CD14-positive monocyte (primary cell): ENCODE measurements around the gene SKOR1. TPM values are rescaled to one million over a fixed set of nuclear protein-coding genes. Genes with fewer than 3 reads are reported as not detected.
A peak's percentile ranks its signal among the peaks of the same experiment; 100 is the strongest.

Experiments
- DNase-seq, 3 donors: peaks; one replicate each; pipeline ENCODE4 v3.0.0-alpha.2; 2011 to 2022
- H2AFZ ChIP-seq: 2 replicates; pipeline ENCODE4 v1.6.0; 2012; ENCODE audit warnings: mild to moderate bottlenecking, low read depth, low read length, inconsistent platforms; ENCODE audit not compliant: insufficient read depth, poor library complexity, severe bottlenecking
- H3K27ac ChIP-seq, 2 donors: 1 replicate in 1 of 2; 2 replicates in 1 of 2; pipeline ENCODE4 v1.5.1; 2012 to 2013; ENCODE audit warnings: low read length in 2 of 2, control low read depth in 1 of 2, inconsistent platforms in 1 of 2, low read depth in 1 of 2, mild to moderate bottlenecking in 1 of 2
- H3K27me3 ChIP-seq, 2 donors: one replicate each; pipeline versions ENCODE4 v1.6.0 to v1.6.1; 2011 to 2013; ENCODE audit warnings: low read length in 2 of 2; ENCODE audit not compliant: control insufficient read depth in 2 of 2, insufficient read depth in 2 of 2
- H3K36me3 ChIP-seq, 2 donors: replicated peaks in 1 of 2; 1 replicate in 1 of 2; 2 replicates in 1 of 2; pipeline versions ENCODE4 v1.5.1 to v1.6.1; 2012 to 2013; ENCODE audit warnings: low read length in 2 of 2, control low read depth in 1 of 2, inconsistent platforms in 1 of 2, mild to moderate bottlenecking in 1 of 2; ENCODE audit not compliant: insufficient read depth in 2 of 2, control insufficient read depth in 1 of 2
- H3K4me1 ChIP-seq, 2 donors: 1 replicate in 1 of 2; 2 replicates in 1 of 2; pipeline versions ENCODE4 v1.5.1 to v1.6.1; 2012 to 2013; ENCODE audit warnings: low read length in 2 of 2, control low read depth in 1 of 2, inconsistent platforms in 1 of 2, mild to moderate bottlenecking in 1 of 2, moderate library complexity in 1 of 2; ENCODE audit not compliant: insufficient read depth in 2 of 2, control insufficient read depth in 1 of 2
- H3K4me2 ChIP-seq: replicated peaks from 2 replicates; pipeline ENCODE3; 2012; ENCODE audit warnings: low read length, moderate library complexity, mild to moderate bottlenecking; ENCODE audit not compliant: poor library complexity, severe bottlenecking; ENCODE audit errors: extremely low read depth
- H3K4me3 ChIP-seq, 3 experiments: fragments of 200-600 bp in 1 of 3; sonication (generic) in 1 of 3; replicated peaks in 1 of 3; 1 replicate in 2 of 3; 2 replicates in 1 of 3; pipeline ENCODE4 v1.5.1; 2011 to 2013; ENCODE audit warnings: low read length in 3 of 3, mild to moderate bottlenecking in 3 of 3, control low read depth in 2 of 3, low read depth in 2 of 3, inconsistent platforms in 1 of 3, moderate library complexity in 1 of 3
- H3K79me2 ChIP-seq: 2 replicates; pipeline ENCODE4 v1.6.0; 2012; ENCODE audit warnings: mild to moderate bottlenecking, control low read depth, inconsistent platforms, low read length, moderate library complexity; ENCODE audit not compliant: insufficient read depth
- H3K9ac ChIP-seq: 2 replicates; pipeline ENCODE4 v1.6.0; 2017; ENCODE audit warnings: low read length, mild to moderate bottlenecking; ENCODE audit not compliant: insufficient read depth, poor library complexity, severe bottlenecking
- H3K9me3 ChIP-seq, 2 donors: replicated peaks in 1 of 2; 1 replicate in 1 of 2; 2 replicates in 1 of 2; pipeline versions ENCODE4 v1.5.1 to v1.6.1; 2012 to 2013; ENCODE audit warnings: low read length in 2 of 2, control low read depth in 1 of 2; ENCODE audit not compliant: control insufficient read depth in 1 of 2, insufficient read depth in 1 of 2
- H4K20me1 ChIP-seq: 2 replicates; pipeline ENCODE4 v1.6.0; 2012; ENCODE audit warnings: mild to moderate bottlenecking, low read length, control low read depth, moderate library complexity; ENCODE audit not compliant: insufficient read depth
- H3K27ac Mint-ChIP-seq, 7 donors: one replicate each; pipeline ENCODE4 v1.8.0; 2020; ENCODE audit warnings: mild to moderate bottlenecking in 7 of 7, mixed read lengths in 7 of 7, moderate library complexity in 6 of 7, inconsistent platforms in 2 of 7
- H3K27me3 Mint-ChIP-seq, 3 donors: one replicate each; pipeline ENCODE4 v1.8.0; 2021 to 2022; ENCODE audit warnings: low read depth in 3 of 3, mild to moderate bottlenecking in 3 of 3, mixed read lengths in 3 of 3, moderate library complexity in 3 of 3, inconsistent platforms in 1 of 3
- H3K36me3 Mint-ChIP-seq, 2 donors: one replicate each; pipeline ENCODE4 v1.8.0; 2020; ENCODE audit warnings: mixed read lengths in 2 of 2, inconsistent platforms in 1 of 2, mild to moderate bottlenecking in 1 of 2
- H3K4me1 Mint-ChIP-seq: one replicate; pipeline ENCODE4 v1.8.0; 2020; ENCODE audit warnings: mild to moderate bottlenecking, mixed read lengths
- H3K4me3 Mint-ChIP-seq, 2 donors: one replicate each; pipeline ENCODE4 v1.8.0; 2020; ENCODE audit warnings: mild to moderate bottlenecking in 2 of 2, mixed read lengths in 2 of 2, moderate library complexity in 1 of 2
- H3K9me3 Mint-ChIP-seq, 7 donors: one replicate each; pipeline ENCODE4 v1.8.0; 2020 to 2022; ENCODE audit warnings: mixed read lengths in 7 of 7, mild to moderate bottlenecking in 6 of 7, moderate library complexity in 6 of 7, inconsistent platforms in 2 of 7
- CTCF ChIP-seq: fragments of 200-600 bp; IDR thresholded peaks from one replicate; pipeline ENCODE4 v1.8.0; 2022; ENCODE audit warnings: antibody characterized with exemption, mild to moderate bottlenecking
- WGBS: methylation state at CpG from one replicate; pipeline ENCODE4 v1.1.5; 2013; ENCODE audit warnings: missing lambda C conversion rate; ENCODE audit not compliant: insufficient coverage; 5-methylcytosine and 5-hydroxymethylcytosine counted together
- intact Hi-C, 2 donors: fragments of 100-400 bp; cut with micrococcal nuclease; formaldehyde crosslinking; loops; one replicate each; pipeline versions ENCODE4 v1.15.0 to v1.15.1; 2023
- polyA plus RNA-seq, 3 donors: library from polyadenylated mRNA; depleted of rRNA in 1 of 3; unstranded in 2 of 3; stranded (reverse) in 1 of 3; fragments of 300-500 nt in 2 of 3; fragments of >200 nt in 1 of 3; fragmentation: Illumina TruSeq in 2 of 3; gene quantifications; 1 replicate in 2 of 3; 2 replicates in 1 of 3; pipeline ENCODE4 v1.2.3, GENCODE V29; 2012 to 2021

SKOR1 gene
- polyA plus RNA-seq, 3 donors = 0.23 TPM; not detected in 2

- WGBS = 74% methylated on average over 3 of the region's 7 CpGs
Observed at GRCh38 chr15:67843571-67844387, 18.5 kb downstream of the SKOR1 start.

GRCh38 chr15:67845974-67846373 is 20.7 kb downstream of the SKOR1 start:
- WGBS = 97% methylated on average over 4 of the region's 5 CpGs
- peaks cover 2% of the 10 kb centered on the region in 2 donors for H3K36me3 Mint-ChIP-seq
- peaks cover 27% of the 10 kb centered on the region for H3K4me1 Mint-ChIP-seq

More at GRCh38 chr15:67843571-67844387, 18.5 kb downstream of the SKOR1 start:
- Mint-ChIP-seq H3K9me3 (peaks cover 0 to 2% (median 0%) of the 10 kb centered on the region in 7 donors), H3K4me3 (no peak overlapping the region), H3K36me3 (peaks cover 0 to 2% of the 10 kb centered on the region in 2 donors), H3K27me3 (peaks cover 0 to 3% (median 3%) of the 10 kb centered on the region in 3 donors), H3K27ac (peak overlapping the region in 1 of 7 donors; percentile 3), H3K4me1 (peaks cover 21% of the 10 kb centered on the region)
- no peak overlapping the region for H3K27ac ChIP-seq
- no peak overlapping the region for H3K4me2 ChIP-seq
- no peaks in the 10 kb centered on the region for H3K27me3 ChIP-seq
- no peaks in the 10 kb centered on the region for H3K79me2 ChIP-seq
- H3K4me3 ChIP-seq = no peak overlapping the region
- no peak for DNase-seq
- H3K9ac ChIP-seq = no peak overlapping the region
- H4K20me1 ChIP-seq = no peaks in the 10 kb centered on the region
- H3K36me3 ChIP-seq = no peaks in the 10 kb centered on the region
- H2AFZ ChIP-seq = no peak overlapping the region
- intact Hi-C loops = no loop called here
- TF ChIP-seq CTCF = no peak
- no peaks in the 10 kb centered on the region for H3K9me3 ChIP-seq
- H3K4me1 ChIP-seq = peaks cover 13 to 22% of the 10 kb centered on the region in 2 donors

More at GRCh38 chr15:67845974-67846373, 20.7 kb downstream of the SKOR1 start:
- H3K27me3 Mint-ChIP-seq = peaks cover 0 to 3% (median 3%) of the 10 kb centered on the region in 3 donors
- Histone ChIP-seq H3K4me2 (no peak overlapping the region), H3K27me3 (no peaks in the 10 kb centered on the region), H3K9ac (no peak overlapping the region), H3K4me3 (no peak overlapping the region), H3K4me1 (peaks cover 18 to 24% of the 10 kb centered on the region in 2 donors), H3K36me3 (no peaks in the 10 kb centered on the region), H3K27ac (no peak overlapping the region), H4K20me1 (no peaks in the 10 kb centered on the region), H2AFZ (no peak overlapping the region), H3K79me2 (no peaks in the 10 kb centered on the region), H3K9me3 (peaks cover 0 to 4% of the 10 kb centered on the region in 2 donors)
- TF ChIP-seq CTCF = no peak
- no peak for DNase-seq
- peaks cover 0 to 7% (median 3%) of the 10 kb centered on the region in 7 donors for H3K9me3 Mint-ChIP-seq
- no peak overlapping the region for H3K27ac Mint-ChIP-seq
- no peak overlapping the region for H3K4me3 Mint-ChIP-seq
- intact Hi-C loops = no loop called here
